ENCODE measurements around the gene AFF1. TPM values are rescaled to one million over a fixed set of nuclear protein-coding genes. Genes with fewer than 3 reads are reported as not detected.
A peak's percentile ranks its signal among the peaks of the same experiment; 100 is the strongest.

AFF1 gene
- total and polyA plus RNA-seq, 7 donors = 7.2 to 100 (median 61.7) TPM

- Histone ChIP-seq H3K27ac (peak overlapping the region; percentile 95 to 99 (median 99)), H3K9me3 (no peaks in the 10 kb centered on the region), H3K36me3 (peaks cover 0 to 9% (median 0%) of the 10 kb centered on the region in 4 donors), H3K4me1 (peaks cover 0 to 53% (median 39%) of the 10 kb centered on the region in 4 donors), H3K4me3 (peak overlapping the region; percentile 81 to 97 (median 93)), H3K27me3 (no peaks in the 10 kb centered on the region)
- TF ChIP-seq POLR2A (IDR thresholded peaks at IDR 0.05) (peak; percentile 34 to 38), EP300 (IDR thresholded peaks at IDR 0.05) (peak in 1 of 4 donors; percentile 45), POLR2AphosphoS5 (IDR thresholded peaks at IDR 0.05) (peak; percentile 61 to 83 (median 80))
- TF ChIP-seq, protein P1, sequence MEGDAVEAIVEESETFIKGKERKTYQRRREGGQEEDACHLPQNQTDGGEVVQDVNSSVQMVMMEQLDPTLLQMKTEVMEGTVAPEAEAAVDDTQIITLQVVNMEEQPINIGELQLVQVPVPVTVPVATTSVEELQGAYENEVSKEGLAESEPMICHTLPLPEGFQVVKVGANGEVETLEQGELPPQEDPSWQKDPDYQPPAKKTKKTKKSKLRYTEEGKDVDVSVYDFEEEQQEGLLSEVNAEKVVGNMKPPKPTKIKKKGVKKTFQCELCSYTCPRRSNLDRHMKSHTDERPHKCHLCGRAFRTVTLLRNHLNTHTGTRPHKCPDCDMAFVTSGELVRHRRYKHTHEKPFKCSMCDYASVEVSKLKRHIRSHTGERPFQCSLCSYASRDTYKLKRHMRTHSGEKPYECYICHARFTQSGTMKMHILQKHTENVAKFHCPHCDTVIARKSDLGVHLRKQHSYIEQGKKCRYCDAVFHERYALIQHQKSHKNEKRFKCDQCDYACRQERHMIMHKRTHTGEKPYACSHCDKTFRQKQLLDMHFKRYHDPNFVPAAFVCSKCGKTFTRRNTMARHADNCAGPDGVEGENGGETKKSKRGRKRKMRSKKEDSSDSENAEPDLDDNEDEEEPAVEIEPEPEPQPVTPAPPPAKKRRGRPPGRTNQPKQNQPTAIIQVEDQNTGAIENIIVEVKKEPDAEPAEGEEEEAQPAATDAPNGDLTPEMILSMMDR (IDR thresholded peaks at IDR 0.05) = no peak
- peak; percentile 90 for DNase-seq
- intact Hi-C loops (cut with DNase I) = loop anchor here (1.0 to 5.0 kb wide), 3 partner anchors 70 to 185 kb away; no protein-coding TSS in a partner anchor
- 3 to 6% methylated on average over 36 of the region's 36 CpGs for WGBS, 2 donors
These were observed 1.3 kb downstream of the AFF1 start for GRCh38 chr4:86935853-86936733.

DNA sequence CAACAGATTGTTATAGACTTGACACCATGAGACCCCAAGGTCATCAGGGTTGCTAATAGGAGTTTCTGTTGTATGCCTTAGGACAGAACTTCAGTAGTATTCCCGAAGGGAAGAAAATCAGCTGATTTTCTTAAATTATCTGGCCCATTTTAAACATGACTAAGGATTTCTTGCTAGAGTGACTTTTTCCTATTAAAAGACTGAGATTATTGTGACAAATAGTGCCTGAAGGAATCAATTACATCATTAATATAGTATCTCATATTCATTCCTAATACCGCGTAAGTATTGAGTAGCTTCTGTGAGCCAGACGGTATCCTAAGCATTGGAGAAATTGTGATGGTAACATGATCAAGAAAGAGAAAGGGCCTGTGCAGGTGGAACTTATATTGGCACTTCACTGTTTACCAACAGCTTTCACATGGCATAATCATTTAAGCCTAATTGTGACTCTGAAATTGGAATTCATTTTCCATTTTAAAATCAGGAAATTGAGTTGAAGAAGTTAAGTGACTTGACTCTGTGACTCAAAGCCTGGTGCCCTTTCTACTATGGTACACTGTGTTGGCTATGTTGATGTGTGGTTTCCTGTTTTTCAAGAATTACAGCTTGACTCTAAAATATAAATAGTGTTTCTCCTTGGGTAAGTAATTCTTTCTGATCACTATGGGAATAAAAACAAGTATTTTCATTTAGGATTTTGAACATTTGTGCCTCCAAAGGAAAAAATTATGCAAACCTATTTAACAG lies 4.1 kb downstream of the AFF1 start:
- TF ChIP-seq POLR2AphosphoS5 (IDR thresholded peaks at IDR 0.05) = peak in 1 of 4 donors; percentile 15
- TF ChIP-seq, protein P1 (IDR thresholded peaks at IDR 0.05) = no peak
- Histone ChIP-seq H3K27me3 (no peaks in the 10 kb centered on the region), H3K36me3 (no peaks in the 10 kb centered on the region), H3K4me1 (peaks cover 0 to 69% (median 45%) of the 10 kb centered on the region in 4 donors), H3K27ac (peak overlapping the region in 3 of 4 donors; percentile 8 to 55 (median 20)), H3K4me3 (no peak overlapping the region), H3K9me3 (no peaks in the 10 kb centered on the region)
- no peak for DNase-seq
- 74 to 75% methylated on average over 4 of the region's 4 CpGs for WGBS, 2 donors
- intact Hi-C loops (cut with DNase I) = loop anchor here (5.0 kb wide), 1 partner anchor 143 kb away; no protein-coding TSS in a partner anchor

DNA sequence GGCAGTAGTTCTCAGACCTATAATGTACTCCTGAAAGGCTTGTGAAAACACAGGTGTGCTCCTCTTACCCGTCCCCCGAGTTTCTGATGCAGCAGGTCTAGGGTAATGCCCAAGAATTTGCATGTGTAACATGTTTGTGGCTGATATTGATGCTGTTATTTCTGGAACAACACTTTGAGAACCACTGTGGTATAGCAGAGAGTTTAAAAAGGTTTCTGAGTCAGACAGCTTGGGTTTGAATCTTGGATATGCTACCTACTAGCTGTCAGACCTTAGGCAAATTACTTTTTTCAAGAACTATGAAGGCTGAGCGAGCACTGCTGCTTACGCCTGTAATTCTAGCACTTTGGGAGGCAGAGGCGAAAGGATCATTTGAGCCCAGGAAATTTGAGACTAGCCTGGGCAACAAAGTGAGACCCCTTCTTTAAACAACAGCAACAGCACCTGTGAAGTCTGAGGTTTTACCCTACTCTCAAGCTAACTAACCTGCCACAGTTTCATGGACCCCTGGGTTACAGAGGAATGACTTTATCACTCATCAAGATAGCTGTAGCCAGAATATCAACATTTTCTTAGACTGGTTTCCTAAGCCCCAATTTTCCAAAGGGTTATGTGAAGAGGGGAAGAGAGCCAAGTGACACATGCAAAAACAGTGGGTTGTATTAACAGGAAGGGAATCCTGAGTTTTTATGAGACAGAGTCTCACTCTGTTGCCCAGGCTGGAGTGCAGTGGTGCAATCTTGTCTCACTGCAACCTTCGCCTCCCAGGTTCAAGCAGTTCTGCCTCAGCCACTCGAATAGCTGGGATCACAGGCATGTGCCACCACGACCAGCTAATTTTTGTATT lies 5.1 kb downstream of the AFF1 start:
- intact Hi-C loops (cut with DNase I) = loop anchor here (5.0 kb wide), 1 partner anchor 142 kb away; no protein-coding TSS in a partner anchor
- peak overlapping the region in 2 of 4 donors; percentile 20 to 55 for H3K27ac ChIP-seq
- TF ChIP-seq POLR2A (IDR thresholded peaks at IDR 0.05) = no peak
- no peak for TF ChIP-seq EP300 (IDR thresholded peaks at IDR 0.05)
- peaks cover 0 to 75% (median 46%) of the 10 kb centered on the region in 4 donors for H3K4me1 ChIP-seq
- no peaks in the 10 kb centered on the region for H3K27me3 ChIP-seq
- H3K4me3 ChIP-seq = no peak overlapping the region
- no peaks in the 10 kb centered on the region for H3K36me3 ChIP-seq
- 60 to 64% methylated on average over 8 of the region's 8 CpGs for WGBS, 2 donors
- no peak for DNase-seq
- H3K9me3 ChIP-seq = no peaks in the 10 kb centered on the region

DNA sequence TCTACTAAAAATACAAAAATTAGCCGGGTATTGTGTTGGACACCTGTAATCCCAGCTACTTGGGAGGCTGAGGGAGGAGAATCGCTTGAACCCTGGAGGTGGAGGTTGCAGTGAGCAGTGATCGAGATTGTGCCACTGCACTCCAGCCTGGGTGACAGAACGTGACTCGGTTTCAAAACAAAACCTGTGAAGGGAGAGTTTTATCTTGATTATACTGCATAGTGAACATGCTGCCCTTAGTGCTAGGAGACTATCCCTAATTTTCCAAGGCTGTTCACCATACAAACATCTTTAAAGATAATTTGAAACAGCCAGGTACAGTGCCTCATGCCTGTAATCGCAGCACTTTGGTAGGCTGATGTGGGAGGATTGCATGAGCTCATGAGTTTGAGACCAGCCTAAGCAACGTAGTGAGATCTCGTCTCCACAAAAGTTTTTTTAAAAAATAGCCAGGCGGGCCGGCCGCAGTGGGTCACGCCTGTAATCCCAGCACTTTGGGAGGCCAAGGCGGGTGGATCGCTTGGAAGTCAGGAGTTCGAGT lies 6.2 kb downstream of the AFF1 start:
- intact Hi-C loops (cut with DNase I) = no loop called here
- 89 to 93% methylated on average over 15 of the region's 15 CpGs for WGBS, 2 donors

More for the DNA sequence above, 6.2 kb downstream of the AFF1 start:
- Histone ChIP-seq H3K27ac (peak overlapping the region in 1 of 4 donors; percentile 55), H3K36me3 (no peaks in the 10 kb centered on the region), H3K27me3 (no peaks in the 10 kb centered on the region), H3K4me1 (peaks cover 0 to 84% (median 54%) of the 10 kb centered on the region in 4 donors), H3K9me3 (no peaks in the 10 kb centered on the region), H3K4me3 (no peak overlapping the region)
- TF ChIP-seq, protein P1 (IDR thresholded peaks at IDR 0.05) = no peak
- TF ChIP-seq POLR2A (IDR thresholded peaks at IDR 0.05) (no peak), EP300 (IDR thresholded peaks at IDR 0.05) (no peak), POLR2AphosphoS5 (IDR thresholded peaks at IDR 0.05) (no peak)
- DNase-seq = no peak
